ENCODE measurements around the gene WDR82.

WDR82 gene

DNA sequence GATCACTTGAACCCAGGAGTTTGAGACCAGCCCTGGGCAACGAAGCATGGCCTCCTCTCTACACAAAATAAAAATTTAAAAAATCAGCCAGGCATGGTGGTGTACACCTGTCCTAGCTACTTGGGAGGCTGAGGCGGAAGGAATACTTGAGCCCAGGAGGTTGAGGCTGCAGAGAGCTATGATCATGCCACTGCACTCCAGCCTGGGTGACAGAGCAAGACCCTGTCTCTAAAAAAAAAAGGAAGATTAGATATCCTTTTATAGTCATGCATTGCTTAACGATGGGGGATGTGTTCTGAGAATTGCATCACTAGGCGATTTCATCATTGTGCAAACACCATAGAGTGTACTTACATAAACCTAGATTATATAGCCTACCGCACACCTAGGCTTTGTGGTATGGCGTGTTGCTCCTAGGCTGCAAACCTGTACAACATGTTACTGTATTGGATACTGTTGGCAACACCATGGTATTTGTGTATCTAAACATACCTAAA is 67.9 kb downstream of the WDR82 start:
- no peak for DNase-seq (ENCODE audit: low read depth)
- H3K4me3 ChIP-seq (ENCODE audit: low read depth, low read length) = no peak overlapping the region
- TF ChIP-seq CTCF (IDR thresholded peaks at IDR 0.05; ENCODE audit: low read depth, low read length, missing control alignments) = no peak

DNA sequence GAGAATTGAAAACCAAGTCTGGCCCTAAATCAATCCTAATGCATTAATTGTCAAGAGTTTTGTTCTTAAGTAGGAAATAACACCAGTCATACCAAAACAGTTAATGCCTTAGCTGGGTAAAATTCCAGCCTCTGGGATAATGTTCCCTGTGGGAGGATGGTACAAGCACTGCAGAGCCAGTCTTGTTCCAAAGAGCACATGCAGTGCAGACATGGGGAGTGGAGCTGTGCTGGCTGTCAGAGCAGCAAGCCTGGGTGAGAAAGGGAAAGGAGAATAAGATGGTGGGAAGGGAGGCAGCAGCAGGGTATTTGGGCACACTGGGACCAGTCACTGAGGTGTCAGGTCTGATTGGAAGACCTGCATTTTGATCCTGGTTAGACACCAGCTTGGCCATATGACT is 68.4 kb downstream of the WDR82 start:
- TF ChIP-seq CTCF (IDR thresholded peaks at IDR 0.05; ENCODE audit: low read depth, low read length, missing control alignments) = no peak
- no peak for DNase-seq (ENCODE audit: low read depth)
- no peak overlapping the region for H3K4me3 ChIP-seq (ENCODE audit: low read depth, low read length)

DNA sequence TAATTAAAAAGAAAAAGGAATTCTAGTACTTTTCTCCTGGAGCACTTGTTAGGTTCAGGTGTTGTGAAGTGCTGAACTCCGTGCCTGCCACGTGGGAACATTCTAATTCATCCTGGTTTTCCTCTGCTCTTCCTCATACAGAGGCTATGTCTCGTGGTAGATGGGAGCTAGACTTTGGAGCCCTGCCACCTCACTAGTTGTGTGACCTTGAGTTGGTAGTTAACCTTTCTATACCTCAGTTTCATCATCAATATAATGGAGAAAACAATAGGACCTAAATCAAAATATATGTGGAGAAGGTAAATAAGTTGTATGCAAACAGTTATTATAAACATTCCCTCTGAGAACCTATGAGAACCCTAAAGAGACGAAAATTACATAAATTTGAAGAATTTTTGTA is 69.9 kb downstream of the WDR82 start:
- DNase-seq (ENCODE audit: low read depth) = no peak
- no peak for TF ChIP-seq CTCF (IDR thresholded peaks at IDR 0.05; ENCODE audit: low read depth, low read length, missing control alignments)

DNA sequence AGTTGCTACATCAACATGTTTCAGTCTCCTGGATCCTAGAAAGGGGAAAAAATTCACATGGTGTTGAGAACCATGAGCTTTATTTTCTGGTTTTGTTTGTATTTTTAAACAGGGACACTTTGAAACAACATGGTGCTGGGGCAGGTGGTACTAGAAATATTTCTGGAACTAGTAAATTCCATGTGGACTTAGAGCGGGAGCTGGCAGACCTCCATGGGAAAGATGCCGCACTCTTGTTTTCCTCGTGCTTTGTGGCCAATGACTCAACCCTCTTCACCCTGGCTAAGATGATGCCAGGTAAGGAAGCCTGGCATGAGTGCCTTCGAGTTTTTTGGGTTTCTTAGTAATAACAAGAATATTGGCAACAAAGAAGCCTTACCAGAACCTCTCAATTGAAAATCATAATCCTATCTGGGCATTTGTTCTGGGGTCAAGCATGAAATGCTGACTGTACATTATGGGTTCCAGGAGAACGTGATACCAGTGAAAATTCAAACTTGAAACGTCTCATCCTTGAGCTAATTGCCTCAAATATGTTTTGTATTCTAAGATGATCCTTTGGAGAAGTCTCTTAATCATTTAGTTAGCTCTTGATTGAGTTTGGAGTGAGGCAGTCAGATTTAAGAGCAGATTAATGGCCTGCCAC is 72.6 kb downstream of the WDR82 start:
- no peak for DNase-seq (ENCODE audit: low read depth)
- no peak for TF ChIP-seq CTCF (IDR thresholded peaks at IDR 0.05; ENCODE audit: low read depth, low read length, missing control alignments)
- H3K4me3 ChIP-seq (ENCODE audit: low read depth, low read length) = no peak overlapping the region

More for the DNA sequence above, 69.9 kb downstream of the WDR82 start:
- no peak overlapping the region for H3K4me3 ChIP-seq (ENCODE audit: low read depth, low read length)

Measured in GM12864 (cell line).